Cardiac muscle cell (in vitro differentiated cells and primary cell): ENCODE measurements around the gene MCRIP2. TPM values are rescaled to one million over a fixed set of nuclear protein-coding genes. Genes with fewer than 3 reads are reported as not detected.
A peak's percentile ranks its signal among the peaks of the same experiment; 100 is the strongest.
"Not testable (repeated sequence)": the region's sequence is repeated elsewhere in the genome, so short reads cannot be mapped to it uniquely, and the experiment has no call there.

Source experiments
- DNase-seq, 2 donors: peaks; one replicate each; pipeline versions ENCODE4 v3.0.0 to v3.0.0-alpha.2; 2010 to 2017; ENCODE audit warnings: low read depth in 1 of 2, low spot score in 1 of 2
- H3K27ac ChIP-seq: fragments of 200-600 bp; sonication (generic); 2 replicates; pipeline ENCODE4 v1.5.1; 2016
- H3K27me3 ChIP-seq: fragments of 200-600 bp; sonication (generic); 2 replicates; pipeline ENCODE4 v1.6.0; 2016; ENCODE audit warnings: control low read depth
- H3K36me3 ChIP-seq: fragments of 200-600 bp; sonication (generic); 2 replicates; pipeline ENCODE4 v1.5.1; 2016; ENCODE audit warnings: control low read depth
- H3K4me1 ChIP-seq: fragments of 200-600 bp; sonication (generic); 2 replicates; pipeline ENCODE4 v1.8.1; 2017; ENCODE audit warnings: low read depth, mild to moderate bottlenecking, mixed run types
- H3K4me3 ChIP-seq: fragments of 200-600 bp; sonication (generic); 2 replicates; pipeline ENCODE4 v1.5.1; 2016; ENCODE audit warnings: mild to moderate bottlenecking
- H3K9me3 ChIP-seq: fragments of 200-600 bp; sonication (generic); 2 replicates; pipeline ENCODE4 v1.5.1; 2017; ENCODE audit warnings: low read depth, mild to moderate bottlenecking, control low read depth
- CTCF ChIP-seq: IDR thresholded peaks from 2 replicates; pipeline ENCODE4 v1.5.1; 2012; ENCODE audit warnings: low read depth, mild to moderate bottlenecking, low read length
- polyA plus RNA-seq: library from polyadenylated mRNA; unstranded; fragments of >200 nt; fragmentation: Nextera tagmentation; extraction: Ambion mirVana; gene quantifications from 2 replicates; pipeline ENCODE4 v1.2.1, GENCODE V29; 2016
- total RNA-seq: library from RNA; depleted of rRNA; stranded (reverse); fragments of >200 nt; gene quantifications from 2 replicates; pipeline ENCODE4 v1.2.3, GENCODE V29; 2016

MCRIP2 gene
- total and polyA plus RNA-seq, 2 experiments from 2014 or later = 131 to 144 TPM

- H3K36me3 ChIP-seq = no peaks in the 10 kb centered on the region
- H3K4me1 ChIP-seq = peaks cover 6% of the 10 kb centered on the region
- H3K4me3 ChIP-seq = no peak overlapping the region
- no peak for TF ChIP-seq CTCF
- no peaks in the 10 kb centered on the region for H3K9me3 ChIP-seq
- no peak for DNase-seq
- no peak overlapping the region for H3K27ac ChIP-seq
- H3K27me3 ChIP-seq = no peaks in the 10 kb centered on the region
Observed at GRCh38 chr16:595094-595528, 46.5 kb upstream of the MCRIP2 start.

GRCh38 chr16:595942-596735 is 45.5 kb upstream of the MCRIP2 start:
- Histone ChIP-seq H3K27me3 (no peaks in the 10 kb centered on the region), H3K4me1 (no peaks in the 10 kb centered on the region), H3K4me3 (no peak overlapping the region), H3K36me3 (no peaks in the 10 kb centered on the region), H3K9me3 (no peaks in the 10 kb centered on the region), H3K27ac (no peak overlapping the region)
- DNase-seq = no peak
- TF ChIP-seq CTCF = no peak

- H3K4me1 ChIP-seq = no peaks in the 10 kb centered on the region
- no peaks in the 10 kb centered on the region for H3K36me3 ChIP-seq
- DNase-seq = no peak
- H3K27me3 ChIP-seq = no peaks in the 10 kb centered on the region
- TF ChIP-seq CTCF = no peak
- no peaks in the 10 kb centered on the region for H3K9me3 ChIP-seq
- no peak overlapping the region for H3K27ac ChIP-seq
- H3K4me3 ChIP-seq = no peak overlapping the region
Observed at GRCh38 chr16:596736-597060, 44.9 kb upstream of the MCRIP2 start.

GRCh38 chr16:597655-598054 is 44.0 kb upstream of the MCRIP2 start:
- H3K4me1 ChIP-seq, H3K27me3 ChIP-seq, H3K27ac ChIP-seq, H3K36me3 ChIP-seq, DNase-seq, H3K4me3 ChIP-seq, H3K9me3 ChIP-seq: not testable (repeated sequence)

GRCh38 chr16:598823-599739 is 42.5 kb upstream of the MCRIP2 start:
- no peaks in the 10 kb centered on the region for H3K4me1 ChIP-seq
- no peak overlapping the region for H3K27ac ChIP-seq
- TF ChIP-seq CTCF = no peak
- H3K9me3 ChIP-seq = no peaks in the 10 kb centered on the region
- no peak for DNase-seq
- H3K4me3 ChIP-seq = no peak overlapping the region
- no peaks in the 10 kb centered on the region for H3K36me3 ChIP-seq
- H3K27me3 ChIP-seq = no peaks in the 10 kb centered on the region

GRCh38 chr16:600781-601180 is 40.8 kb upstream of the MCRIP2 start:
- DNase-seq = no peak

More at GRCh38 chr16:600781-601180, 40.8 kb upstream of the MCRIP2 start:
- Histone ChIP-seq H3K36me3 (no peaks in the 10 kb centered on the region), H3K4me1 (no peaks in the 10 kb centered on the region), H3K27me3 (no peaks in the 10 kb centered on the region), H3K4me3 (no peak overlapping the region), H3K27ac (peak overlapping the region; percentile 36), H3K9me3 (no peaks in the 10 kb centered on the region)
- TF ChIP-seq CTCF = peak; percentile 34
